Measurements from ENCODE around the gene BLOC1S5. TPM values are rescaled to one million over a fixed set of nuclear protein-coding genes. Genes with fewer than 3 reads are reported as not detected.

Gene BLOC1S5
- total and polyA plus RNA-seq, 2 donors (not counting 3 experiments of a cell fraction or from before 2014, with no cell fraction given), result 3.9 to 19.1 TPM

DNA sequence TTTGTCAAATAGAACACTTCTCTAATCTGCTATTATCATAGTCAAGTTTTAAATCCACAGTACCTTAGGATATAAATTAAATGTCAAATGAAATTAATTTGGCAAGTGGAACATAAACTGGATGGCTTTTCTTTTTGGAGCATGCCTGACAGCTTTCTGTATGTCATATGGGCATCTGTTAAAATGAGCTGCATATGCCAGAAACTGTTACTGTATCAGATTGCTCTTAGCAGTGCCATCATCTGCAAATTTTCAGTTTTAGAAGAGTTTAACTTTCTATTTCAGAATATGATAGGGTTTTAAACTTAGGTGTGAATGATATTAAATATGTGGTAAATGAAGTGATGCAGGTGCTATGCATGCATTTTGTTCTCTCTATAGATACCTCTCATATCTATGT is 41.6 kb upstream of the BLOC1S5 start:
- POLR2A ChIA-PET, result no interaction called here

More for the DNA sequence above, 41.6 kb upstream of the BLOC1S5 start:
- H3K4me3 ChIP-seq (replicated peaks in 1 of 3; ENCODE audit: insufficient read depth in 1 of 3, low read depth in 1 of 3, low read length in 3 of 3), result no peak overlapping the region
- H4K20me1 ChIP-seq (replicated peaks; ENCODE audit: control insufficient read depth, extremely low read depth, insufficient read depth, low read length), result no peaks in the 10 kb centered on the region
- DNase-seq (ENCODE audit: low read depth, low spot score), result no peak
- H3K9me1 ChIP-seq (replicated peaks; ENCODE audit: control insufficient read depth, extremely low read depth, insufficient read depth, low read length), result no peaks in the 10 kb centered on the region
- no peaks in the 10 kb centered on the region for H3K36me3 ChIP-seq (ENCODE audit: control insufficient read depth in 2 of 2, extremely low read depth in 1 of 2, insufficient read depth in 2 of 2, low read length in 2 of 2)
- TF ChIP-seq, protein P1, sequence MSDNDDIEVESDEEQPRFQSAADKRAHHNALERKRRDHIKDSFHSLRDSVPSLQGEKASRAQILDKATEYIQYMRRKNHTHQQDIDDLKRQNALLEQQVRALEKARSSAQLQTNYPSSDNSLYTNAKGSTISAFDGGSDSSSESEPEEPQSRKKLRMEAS (IDR thresholded peaks at IDR 0.05; ENCODE audit: insufficient read depth, insufficient read length), result no peak
- TF ChIP-seq POLR2A (IDR thresholded peaks at IDR 0.05; ENCODE audit: low read depth, low read length) (no peak), POLR2AphosphoS5 (IDR thresholded peaks at IDR 0.05; ENCODE audit: insufficient read depth, low read depth, low read length) (no peak), GATA2 (IDR thresholded peaks at IDR 0.05; ENCODE audit: insufficient read depth, insufficient read length, low read depth, low read length) (no peak), MYC (IDR thresholded peaks at IDR 0.05; ENCODE audit: low read depth, low read length) (no peak), FOS (IDR thresholded peaks at IDR 0.05; ENCODE audit: borderline replicate concordance, insufficient read depth, low read length) (no peak), EZH2 (IDR thresholded peaks at IDR 0.05; ENCODE audit: borderline replicate concordance, low read depth, low read length, severe bottlenecking) (no peak), JUN (IDR thresholded peaks at IDR 0.05; ENCODE audit: borderline replicate concordance, insufficient read depth, insufficient read length, low read depth) (no peak)
- TF ChIP-seq, protein P2, sequence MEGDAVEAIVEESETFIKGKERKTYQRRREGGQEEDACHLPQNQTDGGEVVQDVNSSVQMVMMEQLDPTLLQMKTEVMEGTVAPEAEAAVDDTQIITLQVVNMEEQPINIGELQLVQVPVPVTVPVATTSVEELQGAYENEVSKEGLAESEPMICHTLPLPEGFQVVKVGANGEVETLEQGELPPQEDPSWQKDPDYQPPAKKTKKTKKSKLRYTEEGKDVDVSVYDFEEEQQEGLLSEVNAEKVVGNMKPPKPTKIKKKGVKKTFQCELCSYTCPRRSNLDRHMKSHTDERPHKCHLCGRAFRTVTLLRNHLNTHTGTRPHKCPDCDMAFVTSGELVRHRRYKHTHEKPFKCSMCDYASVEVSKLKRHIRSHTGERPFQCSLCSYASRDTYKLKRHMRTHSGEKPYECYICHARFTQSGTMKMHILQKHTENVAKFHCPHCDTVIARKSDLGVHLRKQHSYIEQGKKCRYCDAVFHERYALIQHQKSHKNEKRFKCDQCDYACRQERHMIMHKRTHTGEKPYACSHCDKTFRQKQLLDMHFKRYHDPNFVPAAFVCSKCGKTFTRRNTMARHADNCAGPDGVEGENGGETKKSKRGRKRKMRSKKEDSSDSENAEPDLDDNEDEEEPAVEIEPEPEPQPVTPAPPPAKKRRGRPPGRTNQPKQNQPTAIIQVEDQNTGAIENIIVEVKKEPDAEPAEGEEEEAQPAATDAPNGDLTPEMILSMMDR (IDR thresholded peaks at IDR 0.05; ENCODE audit: extremely low read depth in 1 of 2, insufficient read depth in 1 of 2, low read depth in 1 of 2, low read length in 2 of 2), result no peak
- H3K9ac ChIP-seq (replicated peaks; ENCODE audit: extremely low read depth, insufficient read depth, low read length), result no peak overlapping the region
- H3K27me3 ChIP-seq (ENCODE audit: control insufficient read depth in 2 of 2, insufficient read depth in 2 of 2, low read length in 2 of 2), result no peaks in the 10 kb centered on the region
- no TSS peak for BruUV-seq (replicated peaks)
- H3K79me2 ChIP-seq (ENCODE audit: control insufficient read depth, insufficient read depth, low read length), result peaks cover 14% of the 10 kb centered on the region
- no peak overlapping the region for H3K4me2 ChIP-seq (ENCODE audit: insufficient read depth, low read length)
- intact Hi-C loops (cut with micrococcal nuclease), result no loop called here
- dilution Hi-C loops (cut with MboI; ENCODE audit: extremely low pct_ligation_motif_present, low sequenced_read_pairs), result no loop called here
- no peak overlapping the region for H2AFZ ChIP-seq (ENCODE audit: low read depth, low read length)
- no peak overlapping the region for H3K27ac ChIP-seq (ENCODE audit: insufficient read depth, low read depth, low read length)
- H3K9me3 ChIP-seq (replicated peaks; ENCODE audit: control insufficient read depth, insufficient read depth, low read length), result no peaks in the 10 kb centered on the region
- peaks cover 27% of the 10 kb centered on the region for H3K4me1 ChIP-seq (ENCODE audit: control insufficient read depth, extremely low read depth, insufficient read depth, low read length)
- no peak for FAIRE-seq
- CTCF ChIA-PET, result no interaction called here

Data from endothelial cell of umbilical vein (primary cell).